ENCODE measurements around the gene SLC4A7.

- no peak for TF ChIP-seq POLR2A (IDR thresholded peaks at IDR 0.05)
- TF ChIP-seq CTCF (IDR thresholded peaks at IDR 0.05): no peak
- no peak for TF ChIP-seq POLR2AphosphoS5 (IDR thresholded peaks at IDR 0.05)
These were observed 27.7 kb upstream of the SLC4A7 start for GRCh38 chr3:27511724-27512422.
